Kidney epithelial cell (primary cell): ENCODE measurements around the gene CBX5. TPM values are rescaled to one million over a fixed set of nuclear protein-coding genes. Genes with fewer than 3 reads are reported as not detected.
"Not testable (repeated sequence)": the region's sequence is repeated elsewhere in the genome, so short reads cannot be mapped to it uniquely, and the experiment has no call there.

Experiments
- DNase-seq: peaks from one replicate; pipeline ENCODE4 v3.0.0-alpha.2; 2010; ENCODE audit warnings: low read depth
- H3K27me3 ChIP-seq: 2 replicates; pipeline ENCODE4 v1.6.0; 2011; ENCODE audit warnings: low read length; ENCODE audit not compliant: control insufficient read depth, insufficient read depth
- H3K36me3 ChIP-seq: 2 replicates; pipeline ENCODE4 v1.5.1; 2011; ENCODE audit warnings: low read length; ENCODE audit not compliant: control insufficient read depth, insufficient read depth
- H3K4me3 ChIP-seq: 2 replicates; pipeline ENCODE4 v1.5.1; 2011; ENCODE audit warnings: low read depth, mild to moderate bottlenecking, control low read depth, low read length
- CTCF ChIP-seq: IDR thresholded peaks from 2 replicates; pipeline ENCODE4 v1.5.1; 2011; ENCODE audit warnings: mild to moderate bottlenecking, moderate library complexity, low read length, control low read depth, inconsistent platforms; ENCODE audit not compliant: insufficient read depth, poor library complexity, severe bottlenecking
- total RNA-seq: library from RNA; depleted of rRNA; stranded (reverse); fragments of >200 nt; gene quantifications from 2 replicates; pipeline ENCODE4 v1.2.3, GENCODE V29; 2015

Gene CBX5
- 63.8 and 64.8 TPM in 2 replicates for total RNA-seq

- H3K36me3 ChIP-seq, result peaks cover 3% of the 10 kb centered on the region
- DNase-seq, result peak; percentile 100
- no peak for TF ChIP-seq CTCF
- no peaks in the 10 kb centered on the region for H3K27me3 ChIP-seq
- peak within 1 kb of the TSS; percentile 99 for H3K4me3 ChIP-seq
These were observed at the start of gene CBX5 for GRCh38 chr12:54279632-54280467. Gene CBX5, minus strand, starts transcription at chr12:54280122. Its CDS starts 22,472 bp downstream, at chr12:54257650.

GRCh38 chr12:54328595-54329337 lies 48.8 kb upstream of the CBX5 start:
- Histone ChIP-seq H3K36me3 (no peaks in the 10 kb centered on the region), H3K4me3 (no peak overlapping the region), H3K27me3 (no peaks in the 10 kb centered on the region)
- TF ChIP-seq CTCF, result no peak
- DNase-seq, result no peak

- peak overlapping the region; percentile 52 for H3K4me3 ChIP-seq
- H3K36me3 ChIP-seq, DNase-seq, H3K27me3 ChIP-seq: not testable (repeated sequence)
These were observed 45.7 kb upstream of the CBX5 start for GRCh38 chr12:54325442-54326109.

- H3K27me3 ChIP-seq, result no peaks in the 10 kb centered on the region
- H3K36me3 ChIP-seq, result no peaks in the 10 kb centered on the region
- DNase-seq, result peak; percentile 99
- peak within 1 kb of the TSS; percentile 52 for H3K4me3 ChIP-seq
- peak; percentile 85 for TF ChIP-seq CTCF
These were observed 44.9 kb upstream of the CBX5 start, which contains the start of gene COPZ1 for GRCh38 chr12:54324617-54325441. Gene COPZ1, plus strand, starts transcription at chr12:54325131. Its CDS starts 33 bp downstream, at chr12:54325164.

- no peak for TF ChIP-seq CTCF
- H3K36me3 ChIP-seq, result no peaks in the 10 kb centered on the region
- no peak for DNase-seq
- no peaks in the 10 kb centered on the region for H3K27me3 ChIP-seq
- no peak overlapping the region for H3K4me3 ChIP-seq
These were observed 41.4 kb upstream of the CBX5 start for GRCh38 chr12:54321363-54321762.

- not testable (repeated sequence) for H3K36me3 ChIP-seq
These were observed 32.4 kb upstream of the CBX5 start for GRCh38 chr12:54312309-54312708.

More at GRCh38 chr12:54312309-54312708, 32.4 kb upstream of the CBX5 start:
- DNase-seq, H3K4me3 ChIP-seq, H3K27me3 ChIP-seq: not testable (repeated sequence)
